BJ (cell line): ENCODE data around the gene KRT20. TPM values are rescaled to one million over a fixed set of nuclear protein-coding genes. Genes with fewer than 3 reads are reported as not detected.

Source experiments
- CTCF ChIA-PET: fragments of 350-600 bp; formaldehyde crosslinking; extraction: SDS; loops from one replicate; lab custom pipeline; 2021; ENCODE audit warnings: antibody characterized with exemption, inconsistent platforms; lab: Yijun Ruan, JAX
- POLR2A ChIA-PET: fragments of 300-600 bp; sonication (Branson Sonifier 250); formaldehyde crosslinking; extraction: SDS; loops from one replicate; lab custom pipeline; 2021; ENCODE audit warnings: antibody characterized with exemption; lab: Charles Lee
- DNase-seq: peaks from one replicate; pipeline ENCODE4 v3.0.0-alpha.2; 2011; ENCODE audit warnings: low read depth
- H3K27me3 ChIP-seq: 2 replicates; pipeline ENCODE4 v1.6.0; 2011; ENCODE audit warnings: low read length; ENCODE audit not compliant: control insufficient read depth, insufficient read depth
- H3K36me3 ChIP-seq: 2 replicates; pipeline ENCODE4 v1.5.1; 2011; ENCODE audit warnings: low read length; ENCODE audit not compliant: control insufficient read depth, insufficient read depth
- H3K4me3 ChIP-seq: 2 replicates; pipeline ENCODE4 v1.5.1; 2011; ENCODE audit warnings: low read depth, mild to moderate bottlenecking, control low read depth, low read length
- CTCF ChIP-seq: IDR thresholded peaks from 2 replicates; pipeline ENCODE4 v1.5.1; 2011; ENCODE audit warnings: low read depth, mild to moderate bottlenecking, control low read depth, inconsistent platforms, low read length, moderate library complexity; ENCODE audit not compliant: insufficient read depth
- polyA plus RNA-seq: library from polyadenylated mRNA; depleted of rRNA; stranded (reverse); fragments of >200 nt; gene quantifications from 2 replicates; pipeline ENCODE4 v1.2.3, GENCODE V29; 2011

KRT20 gene
- polyA plus RNA-seq, 1 experiment: not detected

GRCh38 chr17:40850293-40850972 is 34.6 kb downstream of the KRT20 start:
- POLR2A ChIA-PET: no interaction called here
- CTCF ChIA-PET: interaction anchor here (1.1 to 3.2 kb wide), 3 partner anchors 699 to 814 kb away, joined by 3 to 12 read pairs (median 10); no protein-coding TSS in a partner anchor
- TF ChIP-seq CTCF: no peak
- Histone ChIP-seq H3K27me3 (no peaks in the 10 kb centered on the region), H3K4me3 (no peak overlapping the region), H3K36me3 (no peaks in the 10 kb centered on the region)
- DNase-seq: no peak

GRCh38 chr17:40849723-40850122 is 35.3 kb downstream of the KRT20 start:
- ChIA-PET POLR2A (no interaction called here), CTCF (interaction anchor here (2.0 kb wide), 1 partner anchor 699 kb away, joined by 10 read pairs; no protein-coding TSS in a partner anchor)
- no peaks in the 10 kb centered on the region for H3K27me3 ChIP-seq
- DNase-seq: no peak
- H3K36me3 ChIP-seq: no peaks in the 10 kb centered on the region
- no peak overlapping the region for H3K4me3 ChIP-seq
- TF ChIP-seq CTCF: no peak

- no peaks in the 10 kb centered on the region for H3K36me3 ChIP-seq
- TF ChIP-seq CTCF: no peak
- no peaks in the 10 kb centered on the region for H3K27me3 ChIP-seq
- POLR2A ChIA-PET: no interaction called here
- no peak for DNase-seq
- no peak overlapping the region for H3K4me3 ChIP-seq
- CTCF ChIA-PET: interaction anchor here (0.9 to 2.4 kb wide), 5 partner anchors 649 to 814 kb away, joined by 3 to 8 read pairs (median 6); no protein-coding TSS in a partner anchor
These were observed 36.3 kb downstream of the KRT20 start for GRCh38 chr17:40848583-40849235.

- ChIA-PET POLR2A (no interaction called here), CTCF (interaction anchor here (1.1 to 2.4 kb wide), 3 partner anchors 10 to 816 kb away, joined by 5 to 6 read pairs (median 6); no protein-coding TSS in a partner anchor)
- Histone ChIP-seq H3K27me3 (no peaks in the 10 kb centered on the region), H3K36me3 (no peaks in the 10 kb centered on the region), H3K4me3 (no peak overlapping the region)
- TF ChIP-seq CTCF: no peak
- no peak for DNase-seq
These were observed 38.4 kb downstream of the KRT20 start for GRCh38 chr17:40846515-40847144.

GRCh38 chr17:40844671-40845107 is 40.4 kb downstream of the KRT20 start:
- no peak for DNase-seq
- ChIA-PET CTCF (interaction anchor here (1.2 to 1.4 kb wide), 2 partner anchors 704 to 818 kb away, joined by 4 read pairs; no protein-coding TSS in a partner anchor), POLR2A (no interaction called here)
- H3K4me3 ChIP-seq: no peak overlapping the region
- no peaks in the 10 kb centered on the region for H3K27me3 ChIP-seq
- no peak for TF ChIP-seq CTCF
- H3K36me3 ChIP-seq: no peaks in the 10 kb centered on the region
